Ovary (tissue), 9 donors: ENCODE measurements around the gene SAMM50. TPM values are rescaled to one million over a fixed set of nuclear protein-coding genes. Genes with fewer than 3 reads are reported as not detected.

Experiments used
- DNase-seq, 5 donors: peaks; one replicate each; pipeline ENCODE4 v3.0.0-alpha.2; 2019 to 2020
- H3K27ac ChIP-seq, 2 donors: fragments of 200-600 bp; one replicate each; pipeline versions ENCODE4 v1.5.1 to v1.8.0; 2019 to 2022
- H3K27me3 ChIP-seq: fragments of 200-600 bp; one replicate; pipeline ENCODE4 v1.8.0; 2022
- H3K36me3 ChIP-seq: fragments of 200-600 bp; sonication (generic); one replicate; pipeline ENCODE4 v1.5.1; 2019
- H3K4me1 ChIP-seq: one replicate; pipeline ENCODE4 v1.8.1; 2013; ENCODE audit warnings: mild to moderate bottlenecking, moderate library complexity; ENCODE audit not compliant: insufficient read depth
- H3K4me3 ChIP-seq: fragments of 200-600 bp; sonication (generic); one replicate; pipeline ENCODE4 v1.5.1; 2017
- H3K9me3 ChIP-seq, 2 donors: fragments of 200-600 bp in 1 of 2; sonication (generic) in 1 of 2; one replicate each; pipeline versions ENCODE4 v1.5.1 to v1.8.1; 2013 to 2019; ENCODE audit warnings: mild to moderate bottlenecking in 1 of 2, moderate library complexity in 1 of 2
- EP300 ChIP-seq: sonication (generic); formaldehyde crosslinking; IDR thresholded peaks from one replicate; pipeline ENCODE4 v1.6.1; 2017; ENCODE audit warnings: antibody characterized with exemption
- POLR2A ChIP-seq: fragments of 450-650 bp; IDR thresholded peaks from one replicate; pipeline ENCODE4 v1.6.1; 2017; ENCODE audit warnings: antibody characterized with exemption, mild to moderate bottlenecking, moderate library complexity
- WGBS, 3 donors: extraction: QIAGEN DNeasy Blood & Tissue Kit in 1 of 3; methylation state at CpG; one replicate each; pipeline versions ENCODE4 v1.1.5 to v1.1.7; 2013 to 2017; 5-methylcytosine and 5-hydroxymethylcytosine counted together
- intact Hi-C, 4 donors: fragments of 100-400 bp; cut with DNase I; formaldehyde crosslinking; loops; one replicate each; pipeline versions ENCODE4 v1.11.0 to v1.15.1; 2022 to 2023
- polyA plus RNA-seq, 2 donors: library from polyadenylated mRNA; stranded (reverse); fragments of 200-250 nt in 1 of 2; fragments of 350-450 nt in 1 of 2; fragmentation: Illumina TruSeq in 1 of 2; extraction: RNeasy Lipid Tissue Mini Kit (QIAGEN cat#74804) in 1 of 2; gene quantifications; one replicate each; pipeline ENCODE4 v1.2.3, GENCODE V29; 2013 to 2014
- total RNA-seq, 7 donors: library from RNA; depleted of rRNA in 2 of 7; stranded (reverse); fragments of >200 nt in 2 of 7; fragmentation: NEBNext Ultra II Directional in 3 of 7; extraction: Animal tissue kit (Norgen Biotek cat#: 25700) in 3 of 7; gene quantifications; one replicate each; pipeline versions ENCODE4 v1.1.0 to v1.2.4, GENCODE V29; 2016 to 2023
- TF ChIP-seq, protein P1 (sequence below), 3 donors: fragments of 450-650 bp in 2 of 3; fragments of 200-600 bp in 1 of 3; IDR thresholded peaks; one replicate each; pipeline versions ENCODE4 v1.5.1 to v1.8.0; 2016 to 2022; ENCODE audit warnings: antibody characterized with exemption in 3 of 3, mild to moderate bottlenecking in 1 of 3
- donor health status: DM: no; HTN: no; CAD: no; lungs with moderate emphysema.
- donor health status: DM: no; HTN: no; CAD: no.
- donor health status: Bipolar disorder and iron deficiency.
- donor health status: DM: yes; HTN: yes; CAD: no.
- donor health status: DM: no; HTN: no; CAD: no.
- donor health status: DM: yes; HTN: yes; CAD: no.

The SAMM50 gene
- total and polyA plus RNA-seq, 9 donors = 18.0 to 60.2 (median 42.4) TPM

DNA sequence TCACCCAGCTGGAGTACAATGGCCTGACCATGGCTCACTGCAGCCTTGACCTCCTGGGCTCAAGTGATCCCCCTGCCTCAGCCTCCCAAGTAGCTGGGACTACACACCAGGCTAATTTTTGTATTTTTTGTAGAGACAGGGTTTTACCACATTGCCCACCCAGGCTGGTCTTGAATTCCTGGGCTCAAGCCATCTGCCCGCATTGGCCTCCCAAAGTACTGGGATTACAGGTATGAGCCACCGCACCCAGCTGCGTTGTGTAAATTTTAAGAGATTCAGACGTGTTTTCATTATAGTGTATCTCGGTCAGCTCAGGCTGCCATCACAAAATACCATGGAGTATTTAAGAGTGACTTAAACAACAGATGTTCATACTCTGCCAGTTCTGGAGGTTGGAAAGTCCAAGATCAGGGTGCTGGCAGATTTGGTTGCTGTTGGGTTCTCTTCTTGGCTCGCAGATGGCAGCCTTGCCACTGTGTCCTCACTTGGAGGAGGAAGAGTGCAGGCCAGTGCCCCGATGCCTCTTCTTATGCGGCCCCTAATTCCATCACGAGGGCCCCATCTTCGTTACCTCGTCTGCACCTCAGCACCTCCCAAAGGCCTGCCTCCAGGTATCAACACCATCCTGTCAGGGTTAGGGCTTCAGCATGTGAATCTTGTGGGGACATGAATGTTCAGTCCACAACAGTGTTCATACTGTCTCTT, 36.2 kb downstream of the SAMM50 start:
- Histone ChIP-seq H3K9me3 (no peaks in the 10 kb centered on the region), H3K27me3 (no peaks in the 10 kb centered on the region), H3K36me3 (no peaks in the 10 kb centered on the region), H3K27ac (no peak overlapping the region), H3K4me1 (no peaks in the 10 kb centered on the region), H3K4me3 (no peak overlapping the region)
- DNase-seq = no peak
- intact Hi-C loops = loop anchor here in 3 of 4 donors (5.0 kb wide), 1 partner anchor 636 kb away; no protein-coding TSS in a partner anchor
- TF ChIP-seq POLR2A = no peak
- no peak for TF ChIP-seq EP300
- TF ChIP-seq, protein P1, sequence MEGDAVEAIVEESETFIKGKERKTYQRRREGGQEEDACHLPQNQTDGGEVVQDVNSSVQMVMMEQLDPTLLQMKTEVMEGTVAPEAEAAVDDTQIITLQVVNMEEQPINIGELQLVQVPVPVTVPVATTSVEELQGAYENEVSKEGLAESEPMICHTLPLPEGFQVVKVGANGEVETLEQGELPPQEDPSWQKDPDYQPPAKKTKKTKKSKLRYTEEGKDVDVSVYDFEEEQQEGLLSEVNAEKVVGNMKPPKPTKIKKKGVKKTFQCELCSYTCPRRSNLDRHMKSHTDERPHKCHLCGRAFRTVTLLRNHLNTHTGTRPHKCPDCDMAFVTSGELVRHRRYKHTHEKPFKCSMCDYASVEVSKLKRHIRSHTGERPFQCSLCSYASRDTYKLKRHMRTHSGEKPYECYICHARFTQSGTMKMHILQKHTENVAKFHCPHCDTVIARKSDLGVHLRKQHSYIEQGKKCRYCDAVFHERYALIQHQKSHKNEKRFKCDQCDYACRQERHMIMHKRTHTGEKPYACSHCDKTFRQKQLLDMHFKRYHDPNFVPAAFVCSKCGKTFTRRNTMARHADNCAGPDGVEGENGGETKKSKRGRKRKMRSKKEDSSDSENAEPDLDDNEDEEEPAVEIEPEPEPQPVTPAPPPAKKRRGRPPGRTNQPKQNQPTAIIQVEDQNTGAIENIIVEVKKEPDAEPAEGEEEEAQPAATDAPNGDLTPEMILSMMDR (IDR thresholded peaks at IDR 0.05) = no peak
- 89 to 90% (median 89%) methylated on average over 11 of the region's 11 CpGs for WGBS, 3 donors

DNA sequence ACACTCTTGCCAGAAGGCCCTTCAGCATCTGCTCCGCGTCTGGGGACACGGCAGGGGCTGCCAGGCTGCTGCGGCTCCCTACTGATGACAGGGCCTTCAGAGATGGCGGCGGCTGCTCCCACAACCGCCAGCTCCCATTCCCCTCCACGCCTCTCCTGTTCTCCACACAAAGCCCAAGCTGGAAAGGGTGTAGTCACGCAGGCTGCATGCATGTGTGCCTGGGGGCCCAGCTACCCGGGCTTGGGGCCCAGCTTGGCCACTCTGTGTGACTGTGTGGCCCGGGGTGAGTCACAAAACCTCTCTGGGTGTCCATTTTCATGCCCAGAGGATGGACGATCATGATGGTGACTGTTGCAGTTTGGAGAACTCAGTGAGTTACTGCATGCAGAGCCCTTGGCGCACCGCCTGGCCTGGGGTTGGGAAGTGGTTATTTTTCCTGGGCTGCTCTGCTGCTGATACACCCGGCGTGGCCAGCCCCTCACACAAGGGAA, 37.1 kb downstream of the SAMM50 start:
- DNase-seq = no peak
- H3K27ac ChIP-seq = no peak overlapping the region
- intact Hi-C loops = loop anchor here in 3 of 4 donors (5.0 kb wide), 1 partner anchor 635 kb away; no protein-coding TSS in a partner anchor
- H3K9me3 ChIP-seq = no peaks in the 10 kb centered on the region
- H3K4me1 ChIP-seq = no peaks in the 10 kb centered on the region
- no peak overlapping the region for H3K4me3 ChIP-seq
- no peak for TF ChIP-seq EP300
- TF ChIP-seq POLR2A = no peak
- TF ChIP-seq, protein P1 (IDR thresholded peaks at IDR 0.05) = no peak
- H3K36me3 ChIP-seq = no peaks in the 10 kb centered on the region
- H3K27me3 ChIP-seq = no peaks in the 10 kb centered on the region
- 72 to 73% (median 72%) methylated on average over 16 of the region's 16 CpGs for WGBS, 3 donors

DNA sequence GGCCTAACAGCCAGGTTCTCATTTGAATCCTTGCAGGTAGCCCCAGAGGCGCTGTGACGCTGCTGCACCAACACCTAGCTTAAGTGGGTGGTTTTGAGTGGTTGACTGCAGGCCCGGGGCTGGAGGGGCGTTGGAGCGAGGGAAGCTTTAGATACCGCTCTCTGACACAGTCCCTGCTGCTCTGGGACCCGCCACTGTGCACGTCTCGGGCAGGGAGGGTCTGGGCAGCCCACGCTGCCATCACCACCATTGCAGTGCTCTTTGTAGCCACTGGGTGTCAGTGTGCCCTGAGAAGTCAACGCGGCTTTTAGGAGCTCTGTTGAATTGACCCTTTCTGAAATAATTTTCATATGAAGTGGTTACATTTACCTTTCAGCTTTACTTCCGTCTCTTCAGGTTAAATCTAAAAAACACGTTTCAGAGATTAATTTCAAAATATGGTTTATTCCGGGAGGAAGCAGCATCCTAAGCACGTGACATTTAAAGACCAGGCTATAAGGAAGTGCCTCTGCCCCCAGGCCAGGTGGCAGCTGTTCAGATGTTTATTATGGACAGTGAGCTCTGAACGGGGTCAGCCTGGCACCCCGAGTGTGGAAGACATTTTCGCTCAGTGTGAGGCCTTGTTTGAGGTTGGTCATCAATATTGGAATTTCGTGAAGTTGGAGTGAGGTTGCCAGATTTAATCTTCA, 38.0 kb downstream of the SAMM50 start:
- Histone ChIP-seq H3K27me3 (no peaks in the 10 kb centered on the region), H3K9me3 (no peaks in the 10 kb centered on the region), H3K27ac (no peak overlapping the region), H3K4me3 (no peak overlapping the region), H3K36me3 (no peaks in the 10 kb centered on the region), H3K4me1 (peaks cover under 1% of the 10 kb centered on the region)
- DNase-seq = peak; percentile 51 to 78 (median 64)
- TF ChIP-seq, protein P1 (IDR thresholded peaks at IDR 0.05) = peak; percentile 84 to 89 (median 85)
- TF ChIP-seq POLR2A = no peak
- intact Hi-C loops = loop anchor here in 3 of 4 donors (5.0 kb wide), 1 partner anchor 634 kb away; no protein-coding TSS in a partner anchor
- WGBS, 3 donors = 25 to 29% (median 26%) methylated on average over 20 of the region's 20 CpGs

DNA sequence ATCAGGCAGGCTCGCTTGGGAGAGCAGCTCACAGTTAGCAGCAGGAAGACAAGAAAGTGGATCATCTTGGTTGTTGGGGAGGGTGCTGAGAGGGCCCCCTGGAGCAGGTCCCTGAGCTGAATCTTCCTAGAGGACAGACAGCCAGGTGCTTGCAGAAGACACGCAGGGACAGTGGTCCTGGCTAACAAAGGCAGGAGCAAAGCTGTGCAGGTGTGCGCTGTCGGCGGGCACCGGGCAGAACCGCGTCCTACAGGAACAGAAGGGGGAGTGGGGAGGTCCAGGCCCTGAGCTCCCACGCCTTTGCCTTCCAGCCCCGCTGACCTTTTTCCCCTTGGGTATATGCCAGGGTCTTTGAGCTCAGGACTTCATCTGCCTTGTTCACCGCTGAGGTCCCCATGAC, 38.8 kb downstream of the SAMM50 start:
- Histone ChIP-seq H3K27ac (no peak overlapping the region), H3K9me3 (no peaks in the 10 kb centered on the region), H3K4me1 (peaks cover 5% of the 10 kb centered on the region), H3K4me3 (no peak overlapping the region), H3K36me3 (no peaks in the 10 kb centered on the region), H3K27me3 (no peaks in the 10 kb centered on the region)
- TF ChIP-seq EP300 (no peak), POLR2A (no peak)
- TF ChIP-seq, protein P1 (IDR thresholded peaks at IDR 0.05) = no peak
- WGBS, 3 donors = 90 to 95% (median 93%) methylated on average over 11 of the region's 11 CpGs
- intact Hi-C loops = loop anchor here (2.0 to 5.0 kb wide), 3 partner anchors 89 to 633 kb away; no protein-coding TSS in a partner anchor
- DNase-seq = no peak
